Caco-2 (cell line): Measurements from ENCODE around the gene LDB2. TPM values are rescaled to one million over a fixed set of nuclear protein-coding genes. Genes with fewer than 3 reads are reported as not detected.
"Not testable (repeated sequence)": the region's sequence is repeated elsewhere in the genome, so short reads cannot be mapped to it uniquely, and the experiment has no call there.

Source experiments
- BruUV-seq: library from RNA; stranded (reverse); fragments of 400-500 nt; replicated peaks from 2 replicates; lab custom pipeline; 2021; lab: Mats Ljungman, UMichigan
- CTCF ChIA-PET: fragments of 300-600 bp; sonication (Branson Sonifier 250); formaldehyde crosslinking; loops from one replicate; lab custom pipeline; 2022; ENCODE audit warnings: antibody characterized with exemption; lab: Charles Lee
- POLR2A ChIA-PET: fragments of 300-600 bp; sonication (Branson Sonifier 250); formaldehyde crosslinking; loops from one replicate; lab custom pipeline; 2022; ENCODE audit warnings: antibody characterized with exemption; lab: Charles Lee
- DNase-seq, 2 experiments: peaks; one replicate each; pipeline versions ENCODE4 v3.0.0 to v3.0.0-alpha.2; 2020 to 2022
- H3K27me3 ChIP-seq: replicated peaks from 2 replicates; pipeline ENCODE4 v1.6.0; 2011; ENCODE audit warnings: low read length; ENCODE audit not compliant: control insufficient read depth, insufficient read depth
- H3K36me3 ChIP-seq: 2 replicates; pipeline ENCODE4 v1.5.1; 2011; ENCODE audit warnings: low read length; ENCODE audit not compliant: control insufficient read depth, insufficient read depth
- H3K4me1 ChIP-seq: fragments of 250-450 bp; sonication (Bioruptor Pico); 2 replicates; pipeline ENCODE4 v1.5.1; 2020; ENCODE audit warnings: mild to moderate bottlenecking
- H3K4me3 ChIP-seq: 2 replicates; pipeline ENCODE4 v1.5.1; 2011; ENCODE audit warnings: low read depth, mild to moderate bottlenecking, control low read depth, low read length
- H3K9me3 ChIP-seq: fragments of 250-450 bp; sonication (Bioruptor Pico); 2 replicates; pipeline ENCODE4 v1.5.1; 2020; ENCODE audit warnings: mild to moderate bottlenecking, moderate library complexity
- H3K27ac Mint-ChIP-seq: one replicate; pipeline ENCODE4 v1.8.0; 2022; ENCODE audit warnings: mixed read lengths; ENCODE audit not compliant: unreplicated experiment
- H3K27me3 Mint-ChIP-seq: one replicate; pipeline ENCODE4 v1.8.0; 2022; ENCODE audit warnings: mixed read lengths; ENCODE audit not compliant: insufficient read depth, unreplicated experiment
- H3K36me3 Mint-ChIP-seq: one replicate; pipeline ENCODE4 v1.8.0; 2022; ENCODE audit warnings: mild to moderate bottlenecking, mixed read lengths; ENCODE audit not compliant: insufficient read depth, unreplicated experiment
- H3K4me1 Mint-ChIP-seq: one replicate; pipeline ENCODE4 v1.8.0; 2022; ENCODE audit warnings: low read depth, mixed read lengths; ENCODE audit not compliant: unreplicated experiment
- H3K4me3 Mint-ChIP-seq: one replicate; pipeline ENCODE4 v1.8.0; 2022; ENCODE audit warnings: mild to moderate bottlenecking, moderate library complexity, mixed read lengths; ENCODE audit not compliant: unreplicated experiment
- H3K9me3 Mint-ChIP-seq: one replicate; pipeline ENCODE4 v1.8.0; 2022; ENCODE audit warnings: mixed read lengths; ENCODE audit not compliant: unreplicated experiment
- CTCF ChIP-seq, 2 experiments: fragments of 200-600 bp in 1 of 2; IDR thresholded peaks; 1 replicate in 1 of 2; 2 replicates in 1 of 2; pipeline versions ENCODE4 v1.5.1 to v1.8.0; 2011 to 2022; ENCODE audit warnings: antibody characterized with exemption in 1 of 2, control low read depth in 1 of 2, inconsistent platforms in 1 of 2, low read depth in 1 of 2, low read length in 1 of 2, mild to moderate bottlenecking in 1 of 2, moderate library complexity in 1 of 2; ENCODE audit not compliant: insufficient read depth in 1 of 2, severe bottlenecking in 1 of 2, unreplicated experiment in 1 of 2
- intact Hi-C: fragments of 100-400 bp; cut with micrococcal nuclease; formaldehyde crosslinking; loops from one replicate; pipeline ENCODE4 v1.10.0; 2022; ENCODE audit not compliant: unreplicated experiment
- total RNA-seq: library from RNA; stranded (reverse); gene quantifications from 2 replicates; pipeline ENCODE4 v1.2.3, GENCODE V29; 2022

LDB2 gene
- total RNA-seq, 1 experiment from 2014 or later: not detected

GRCh38 chr4:16938512-16939040 lies 40.1 kb upstream of the LDB2 start:
- ChIA-PET CTCF (no interaction called here), POLR2A (no interaction called here)
- no peaks in the 10 kb centered on the region for H3K4me1 Mint-ChIP-seq
- H3K36me3 Mint-ChIP-seq: no peaks in the 10 kb centered on the region
- intact Hi-C loops: no loop called here
- no peak overlapping the region for H3K4me3 ChIP-seq
- no peak overlapping the region for H3K4me3 Mint-ChIP-seq
- no peaks in the 10 kb centered on the region for H3K27me3 ChIP-seq
- no peak for TF ChIP-seq CTCF (IDR thresholded peaks at IDR 0.05; ENCODE audit: insufficient read depth in 1 of 2, low read depth in 1 of 2, low read length in 1 of 2, severe bottlenecking in 1 of 2, unreplicated experiment in 1 of 2)
- H3K27ac Mint-ChIP-seq: no peak overlapping the region
- no peaks in the 10 kb centered on the region for H3K27me3 Mint-ChIP-seq
- no peaks in the 10 kb centered on the region for H3K36me3 ChIP-seq
- H3K9me3 Mint-ChIP-seq: no peaks in the 10 kb centered on the region
- H3K9me3 ChIP-seq: no peaks in the 10 kb centered on the region
- no peak for DNase-seq
- no TSS peak for BruUV-seq
- H3K4me1 ChIP-seq: no peaks in the 10 kb centered on the region

GRCh38 chr4:16931339-16932305 lies 33.2 kb upstream of the LDB2 start:
- no peaks in the 10 kb centered on the region for H3K9me3 Mint-ChIP-seq
- POLR2A ChIA-PET: no interaction called here
- no TSS peak for BruUV-seq
- Histone ChIP-seq H3K4me3 (no peak overlapping the region), H3K27me3 (no peaks in the 10 kb centered on the region), H3K4me1 (no peaks in the 10 kb centered on the region), H3K36me3 (no peaks in the 10 kb centered on the region), H3K9me3 (no peaks in the 10 kb centered on the region)
- DNase-seq: no peak
- CTCF ChIA-PET: no interaction called here
- H3K4me3 Mint-ChIP-seq: no peak overlapping the region
- peaks cover 2% of the 10 kb centered on the region for H3K27me3 Mint-ChIP-seq
- no peak for TF ChIP-seq CTCF (IDR thresholded peaks at IDR 0.05; ENCODE audit: insufficient read depth in 1 of 2, low read depth in 1 of 2, low read length in 1 of 2, severe bottlenecking in 1 of 2, unreplicated experiment in 1 of 2)
- no peaks in the 10 kb centered on the region for H3K4me1 Mint-ChIP-seq
- H3K27ac Mint-ChIP-seq: no peak overlapping the region
- intact Hi-C loops: no loop called here
- no peaks in the 10 kb centered on the region for H3K36me3 Mint-ChIP-seq

- intact Hi-C loops: no loop called here
- POLR2A ChIA-PET: no interaction called here
- no TSS peak for BruUV-seq
These were observed 27.8 kb upstream of the LDB2 start for GRCh38 chr4:16926214-16926613.

GRCh38 chr4:16918716-16919115 lies 20.3 kb upstream of the LDB2 start:
- BruUV-seq, H3K9me3 ChIP-seq, DNase-seq, POLR2A ChIA-PET, H3K27me3 Mint-ChIP-seq, H3K9me3 Mint-ChIP-seq, H3K27me3 ChIP-seq, H3K4me1 Mint-ChIP-seq, H3K4me1 ChIP-seq, CTCF ChIA-PET, H3K4me3 Mint-ChIP-seq, H3K36me3 ChIP-seq, H3K4me3 ChIP-seq, intact Hi-C loops, H3K36me3 Mint-ChIP-seq, H3K27ac Mint-ChIP-seq: not testable (repeated sequence)

More at GRCh38 chr4:16926214-16926613, 27.8 kb upstream of the LDB2 start:
- Histone ChIP-seq H3K4me3 (no peak overlapping the region), H3K36me3 (no peaks in the 10 kb centered on the region), H3K4me1 (no peaks in the 10 kb centered on the region), H3K9me3 (no peaks in the 10 kb centered on the region), H3K27me3 (no peaks in the 10 kb centered on the region)
- Mint-ChIP-seq H3K4me1 (no peaks in the 10 kb centered on the region), H3K27ac (no peak overlapping the region), H3K9me3 (no peaks in the 10 kb centered on the region), H3K4me3 (no peak overlapping the region), H3K36me3 (no peaks in the 10 kb centered on the region), H3K27me3 (peaks cover 3% of the 10 kb centered on the region)
- TF ChIP-seq CTCF (IDR thresholded peaks at IDR 0.05; ENCODE audit: insufficient read depth in 1 of 2, low read depth in 1 of 2, low read length in 1 of 2, severe bottlenecking in 1 of 2, unreplicated experiment in 1 of 2): no peak
- CTCF ChIA-PET: no interaction called here
- no peak for DNase-seq
